IPS-18c (cell line): ENCODE data around the gene LARP4B.

Experiments
- H3K4me3 ChIP-seq: 2 replicates; pipeline ENCODE4 v1.7.0; 2013; ENCODE audit warnings: low read depth, mild to moderate bottlenecking, low read length, moderate library complexity; ENCODE audit not compliant: insufficient read depth
- H3K9me3 ChIP-seq: one replicate; pipeline ENCODE4 v1.6.1; 2013; ENCODE audit warnings: mild to moderate bottlenecking, low read length, moderate library complexity; ENCODE audit not compliant: control insufficient read depth, insufficient read depth

LARP4B gene

DNA sequence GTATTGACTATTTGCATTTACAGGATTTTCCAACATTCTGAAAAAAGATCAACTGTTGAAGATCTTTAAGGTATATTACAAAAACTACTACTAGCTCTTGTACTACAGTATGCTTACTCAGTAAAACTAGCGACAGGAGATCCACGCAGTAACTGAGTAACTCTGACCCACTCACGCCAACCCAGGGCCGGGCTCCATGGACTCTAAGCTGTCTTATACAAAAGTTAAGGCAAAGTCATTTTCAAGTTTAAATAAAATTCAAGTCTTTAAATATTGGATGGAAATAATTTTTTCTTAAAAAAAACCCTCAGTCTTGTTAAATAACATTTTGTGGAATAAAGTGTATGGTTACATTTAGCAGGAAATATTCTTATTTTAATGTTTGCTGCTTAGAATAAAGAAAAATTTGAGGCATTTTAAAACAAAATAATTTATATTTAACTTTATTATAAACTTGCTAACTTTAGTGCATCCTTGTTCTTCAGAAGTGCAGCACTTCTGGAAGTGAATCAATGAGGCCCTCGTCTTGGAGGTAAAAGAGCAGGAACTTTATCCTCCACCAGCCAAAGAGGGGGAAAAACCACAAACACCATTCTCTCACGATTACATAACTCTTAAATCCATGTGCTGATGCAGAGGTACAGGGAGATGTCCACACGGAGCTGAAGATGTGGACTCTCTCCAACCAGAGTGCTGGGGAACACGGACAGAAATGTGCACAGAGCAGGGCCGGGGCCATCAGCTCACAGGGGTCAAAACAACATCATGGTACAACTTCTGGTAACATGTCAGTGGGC is 119.9 kb downstream of the LARP4B start:
- peaks cover 3% of the 10 kb centered on the region for H3K9me3 ChIP-seq
- no peak overlapping the region for H3K4me3 ChIP-seq

DNA sequence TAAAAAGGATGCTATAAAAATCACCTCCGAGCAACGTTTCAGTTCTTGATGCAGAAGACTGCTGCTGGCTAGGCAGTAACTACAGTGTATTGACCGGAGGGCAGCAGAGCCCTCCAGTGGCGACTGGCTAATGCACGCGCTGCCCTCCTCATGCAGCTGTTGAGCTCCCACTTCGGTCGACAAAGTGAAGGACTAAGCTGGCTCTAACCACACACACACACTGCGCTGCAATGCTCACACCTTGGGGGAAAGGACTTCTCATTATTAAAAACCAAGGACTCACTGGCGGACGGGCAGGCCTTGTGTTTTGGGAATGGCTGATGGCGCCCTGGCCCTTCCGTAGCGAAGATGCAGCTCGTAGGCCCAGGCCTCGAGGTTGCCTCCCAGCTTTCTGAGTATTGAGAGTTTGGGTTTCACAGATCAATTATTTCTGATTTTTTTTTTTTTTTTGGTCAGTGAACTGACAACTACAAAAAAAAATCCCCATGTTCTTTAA is 121.1 kb downstream of the LARP4B start:
- H3K4me3 ChIP-seq: no peak overlapping the region
- peaks cover 3% of the 10 kb centered on the region for H3K9me3 ChIP-seq

DNA sequence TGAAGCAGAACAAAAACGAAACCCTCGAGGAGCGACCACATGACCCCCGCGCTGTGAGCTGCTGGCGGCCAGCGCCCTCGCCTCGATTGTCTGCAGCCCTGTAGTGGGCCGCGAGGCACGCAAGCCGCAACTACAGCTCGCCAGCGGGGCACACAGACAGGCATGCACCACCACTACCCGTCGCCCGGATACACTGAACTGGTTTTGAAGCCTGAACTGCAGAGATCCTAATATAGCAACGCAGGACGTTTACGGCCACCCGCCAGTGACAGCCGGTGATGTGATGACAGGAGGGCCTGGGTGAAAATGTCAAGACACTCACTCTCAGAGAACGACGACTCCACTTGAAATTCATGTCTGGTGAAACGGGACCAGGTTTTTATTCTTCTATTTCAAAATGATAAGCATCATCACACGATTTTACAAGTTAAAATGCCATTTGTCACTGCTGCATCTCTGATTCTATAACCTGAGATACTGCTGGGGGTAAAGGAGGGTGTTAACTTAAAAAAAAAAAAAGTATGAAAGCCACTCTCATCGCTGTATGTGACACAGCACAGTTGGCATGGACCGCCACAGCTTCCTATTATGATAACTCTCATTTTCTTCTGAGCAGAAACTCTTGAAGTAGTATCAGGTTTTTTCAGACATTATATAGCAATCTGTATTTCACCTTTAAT is 121.7 kb downstream of the LARP4B start:
- H3K4me3 ChIP-seq: no peak overlapping the region
- peaks cover 3% of the 10 kb centered on the region for H3K9me3 ChIP-seq

DNA sequence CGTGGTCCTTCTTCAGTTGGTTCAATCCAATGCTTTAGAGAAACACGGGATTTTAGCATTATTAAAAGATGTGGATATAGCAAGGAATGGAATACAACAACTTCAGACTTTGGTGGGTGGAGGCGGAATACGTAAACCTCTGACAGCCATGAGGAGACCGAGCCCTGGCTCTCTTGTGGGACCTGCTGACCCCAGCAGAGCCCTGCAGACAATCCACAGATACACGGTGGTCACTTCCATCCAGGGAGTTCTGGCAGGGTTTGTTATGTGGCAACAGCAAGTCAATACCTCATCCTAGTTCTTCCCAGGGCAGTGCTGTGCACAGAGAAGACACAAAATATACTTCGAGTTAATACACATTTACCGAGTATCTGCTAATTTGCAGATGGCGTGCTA is 123.5 kb downstream of the LARP4B start:
- H3K9me3 ChIP-seq: peaks cover 3% of the 10 kb centered on the region

DNA sequence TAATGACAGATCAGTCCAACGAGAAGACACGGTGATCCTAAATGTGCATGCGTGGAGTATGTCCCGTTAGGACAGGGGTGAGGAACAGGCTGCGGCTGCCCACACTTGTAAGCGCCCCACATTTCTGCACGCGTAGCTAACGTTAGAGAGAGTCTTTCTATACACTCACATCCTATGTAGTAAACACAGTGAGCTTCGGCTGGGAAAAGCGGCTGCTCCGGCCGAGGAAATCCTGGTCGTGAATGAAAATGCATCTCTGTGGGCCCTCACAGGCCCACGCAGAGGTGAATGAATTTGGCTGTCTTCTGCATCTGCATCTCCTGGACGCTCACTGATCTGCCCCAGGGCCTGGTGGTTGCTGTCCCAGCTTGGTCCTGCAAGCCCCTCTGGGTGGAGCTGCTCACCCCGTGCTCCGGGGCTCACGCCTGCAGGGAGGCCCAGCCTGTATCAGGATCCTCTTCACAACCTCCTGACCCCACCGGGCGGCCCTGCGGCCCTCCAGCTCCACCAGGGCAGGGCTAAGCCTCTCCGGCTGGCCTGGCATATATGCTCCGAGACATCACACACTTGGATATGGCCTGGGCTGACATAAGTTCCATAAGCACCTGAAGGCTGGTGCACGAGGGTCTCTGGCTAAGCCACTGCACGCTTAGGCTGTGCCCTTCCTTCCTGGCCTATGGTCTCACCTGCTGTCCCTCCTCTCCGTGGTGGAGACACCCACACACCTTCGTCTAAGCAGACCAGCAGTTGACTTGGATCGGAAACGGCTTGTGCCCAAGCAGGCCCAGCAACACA is 124.1 kb downstream of the LARP4B start:
- H3K4me3 ChIP-seq: no peak overlapping the region
- peaks cover 3% of the 10 kb centered on the region for H3K9me3 ChIP-seq

More for the DNA sequence above, 123.5 kb downstream of the LARP4B start:
- no peak overlapping the region for H3K4me3 ChIP-seq

DNA sequence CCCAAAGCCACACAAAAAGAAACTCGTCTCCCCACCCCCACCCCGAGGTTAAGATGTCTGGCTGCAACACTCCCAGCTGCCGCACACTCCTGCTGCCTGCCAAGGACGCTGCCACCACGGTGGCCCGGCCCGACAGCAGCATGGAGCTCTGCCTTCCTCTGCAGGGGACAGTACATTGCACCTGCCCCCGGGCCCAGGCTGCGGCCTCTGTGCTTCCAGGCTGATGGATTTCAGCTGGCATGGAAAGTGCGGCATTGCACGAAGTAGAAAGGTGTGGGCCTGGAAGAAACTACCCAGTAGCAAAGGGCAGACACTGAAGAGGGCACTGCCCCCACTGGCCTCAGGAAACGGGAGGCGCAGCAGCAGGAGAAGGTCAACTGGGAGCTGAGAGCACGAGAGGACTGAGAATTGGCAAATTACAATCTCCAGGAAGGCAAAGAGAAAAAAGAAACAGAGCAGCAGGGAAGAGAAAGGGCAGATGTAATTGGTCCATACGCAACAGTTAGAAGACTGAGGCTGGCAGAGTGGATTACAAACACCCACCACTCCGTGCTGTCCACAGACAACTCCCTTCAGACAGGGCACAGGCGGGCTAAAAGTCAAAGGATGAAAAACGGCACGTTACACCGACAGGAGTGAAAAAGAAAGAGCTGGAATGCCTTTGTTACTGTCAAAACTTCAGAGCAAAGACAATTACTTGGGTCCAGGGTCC is 124.9 kb downstream of the LARP4B start:
- H3K4me3 ChIP-seq: no peak overlapping the region
- H3K9me3 ChIP-seq: peaks cover 3% of the 10 kb centered on the region

DNA sequence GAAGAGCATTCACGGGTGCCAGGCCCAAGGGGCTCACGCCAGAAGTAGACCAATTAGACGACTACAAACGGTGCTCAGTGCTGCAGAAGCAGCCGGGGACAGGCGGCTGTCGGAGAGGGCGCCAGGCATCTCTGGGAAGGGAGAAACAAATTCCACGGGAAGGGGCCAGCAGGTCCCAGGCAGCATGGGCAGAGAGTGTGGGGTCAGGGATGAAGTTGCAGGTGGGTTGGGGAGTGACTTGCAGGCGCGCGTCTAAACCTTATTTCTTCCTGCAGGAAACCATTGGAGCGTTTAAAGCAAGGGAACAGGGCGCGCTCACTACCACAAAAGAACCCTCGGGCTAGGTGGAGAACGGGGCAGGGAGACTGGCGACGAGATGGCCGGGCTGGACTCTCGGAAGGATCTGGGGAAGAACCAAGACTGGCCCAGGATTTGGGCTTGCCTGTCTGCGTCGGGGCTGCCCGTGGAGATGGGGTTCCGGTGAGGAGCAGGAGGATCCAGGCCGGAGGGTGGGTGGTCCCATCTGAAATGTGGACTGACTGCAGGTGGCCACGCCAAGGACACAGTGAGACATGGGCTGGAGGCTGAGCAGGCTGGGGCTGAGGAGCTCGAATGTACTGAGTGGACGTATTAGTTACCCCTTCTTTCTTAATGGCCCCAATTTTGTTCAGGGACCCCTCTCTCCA is 125.7 kb downstream of the LARP4B start:
- H3K4me3 ChIP-seq: no peak overlapping the region
- peaks cover 3% of the 10 kb centered on the region for H3K9me3 ChIP-seq

DNA sequence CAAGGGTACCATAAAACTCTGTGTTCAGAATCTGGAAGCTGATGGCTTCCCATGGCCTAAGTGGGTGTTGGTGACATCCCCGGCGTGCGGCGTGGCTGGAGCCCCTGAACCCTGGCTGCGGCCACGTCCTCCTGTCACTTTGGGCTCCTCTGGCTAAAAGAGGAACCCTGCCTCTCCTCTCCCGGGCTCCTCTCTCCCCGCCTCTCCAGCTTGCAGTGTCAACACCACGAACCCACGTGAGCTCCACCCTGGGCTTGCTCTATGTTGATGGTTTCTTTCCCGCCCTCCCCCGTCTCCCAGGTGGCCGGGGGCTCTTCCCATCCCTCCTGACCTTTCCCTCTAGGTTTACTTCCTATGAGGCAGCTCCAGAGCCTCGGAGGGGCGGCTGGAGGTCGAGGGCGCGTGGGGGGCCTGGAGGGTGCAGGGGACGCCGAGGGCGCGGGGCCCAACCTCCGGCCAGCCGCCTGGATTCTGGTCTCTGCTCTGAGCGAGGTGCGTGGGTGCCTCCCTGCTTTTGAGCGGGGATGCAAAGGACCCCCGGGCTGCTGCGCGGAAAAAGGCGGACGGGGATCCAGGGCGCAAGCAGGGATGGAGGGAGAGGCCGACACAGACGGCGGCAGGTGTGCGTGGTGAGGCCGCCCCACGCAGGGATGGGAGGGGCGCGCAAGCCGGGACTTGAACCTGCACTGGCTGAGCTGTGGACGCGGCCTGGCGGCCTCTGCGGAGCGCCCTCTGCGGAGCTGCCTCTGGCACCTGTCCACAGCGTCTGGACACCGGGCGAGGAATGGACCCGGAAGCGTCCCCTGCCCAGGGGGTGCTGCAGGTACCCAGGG is 126.5 kb downstream of the LARP4B start:
- Histone ChIP-seq H3K9me3 (peaks cover 3% of the 10 kb centered on the region), H3K4me3 (no peak overlapping the region)

DNA sequence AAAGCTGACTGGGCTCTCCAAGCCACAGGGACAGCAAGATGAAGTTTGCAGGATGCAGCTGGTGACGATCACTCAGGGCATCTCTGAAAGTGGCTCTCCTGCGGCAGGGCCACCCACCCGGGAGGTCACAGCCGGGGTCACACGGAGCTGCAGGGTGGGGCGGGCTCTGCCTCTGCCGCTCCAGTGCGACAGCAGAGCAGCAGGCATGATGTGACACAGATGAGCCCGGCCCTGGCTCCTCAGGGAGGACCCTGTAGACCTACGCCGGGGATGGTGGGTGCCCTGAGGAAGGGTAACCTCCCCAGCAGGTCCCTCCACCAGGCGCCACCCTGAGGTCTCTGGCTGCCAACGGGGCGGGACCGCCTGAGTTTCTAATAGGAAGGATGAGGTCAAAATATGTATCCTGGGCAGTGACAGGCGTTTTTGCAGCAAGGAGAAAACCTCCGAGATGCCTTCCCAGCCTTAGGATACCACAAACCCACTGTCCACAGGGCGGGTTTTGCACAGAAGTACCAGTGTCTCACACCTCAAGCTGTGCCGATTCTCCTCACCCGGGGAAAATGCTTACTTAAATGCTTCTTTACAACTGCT is 127.2 kb downstream of the LARP4B start:
- H3K9me3 ChIP-seq: peaks cover 3% of the 10 kb centered on the region
- H3K4me3 ChIP-seq: no peak overlapping the region

DNA sequence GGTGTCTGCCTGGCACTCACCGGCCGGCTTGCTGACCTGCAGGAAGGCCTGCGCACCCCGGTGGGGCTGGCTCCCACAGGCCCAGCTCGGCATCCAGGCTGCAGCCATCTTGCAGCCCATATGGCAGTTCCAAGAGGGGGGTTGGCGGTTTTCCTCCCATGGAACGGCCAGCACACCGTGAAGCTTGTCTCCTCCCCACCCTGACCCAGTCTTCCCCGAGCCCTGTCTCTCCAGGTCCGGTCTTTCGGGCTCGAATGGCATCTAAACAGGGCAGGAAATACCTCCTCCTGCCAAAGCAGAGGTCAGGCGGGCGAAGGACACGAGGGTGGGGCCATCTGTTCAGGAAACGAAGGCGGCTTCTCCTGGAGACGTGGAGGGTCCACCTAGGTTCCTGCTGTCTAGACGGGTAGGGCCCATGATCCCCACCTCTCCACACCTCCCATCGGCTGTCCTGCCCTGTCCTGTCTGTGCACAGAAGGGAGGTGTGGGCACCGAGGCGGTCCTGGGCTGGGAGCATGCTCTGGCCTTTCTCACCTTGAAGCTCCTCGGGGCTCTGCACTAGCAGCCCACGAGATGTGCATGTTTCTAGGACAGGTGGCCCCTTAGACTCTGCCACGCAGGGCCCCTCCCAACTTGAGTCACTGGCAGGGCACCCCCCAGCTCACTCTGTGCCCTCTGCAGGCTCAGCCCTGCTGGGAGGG is 128.3 kb downstream of the LARP4B start:
- peaks cover 3% of the 10 kb centered on the region for H3K9me3 ChIP-seq
- H3K4me3 ChIP-seq: no peak overlapping the region

DNA sequence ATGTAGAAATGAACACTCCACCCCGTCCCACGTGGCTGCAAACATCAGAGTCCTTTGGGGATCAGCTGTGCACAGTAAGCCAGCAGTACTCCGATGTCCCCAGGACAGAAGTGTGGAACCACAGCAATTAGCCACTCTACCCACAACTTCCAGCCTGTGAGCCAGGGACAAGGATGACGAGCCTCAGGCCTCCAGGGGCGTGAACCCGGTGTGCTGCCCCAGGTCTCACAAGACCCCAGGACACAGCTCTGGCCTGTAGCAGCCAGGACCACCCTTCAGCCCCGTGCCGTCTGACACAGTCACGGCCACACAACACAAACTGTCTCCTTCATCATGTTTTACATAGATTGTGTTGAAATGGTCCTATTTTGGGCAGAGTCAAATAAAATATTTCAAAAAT is 129.0 kb downstream of the LARP4B start:
- Histone ChIP-seq H3K4me3 (no peak overlapping the region), H3K9me3 (peaks cover 3% of the 10 kb centered on the region)

DNA sequence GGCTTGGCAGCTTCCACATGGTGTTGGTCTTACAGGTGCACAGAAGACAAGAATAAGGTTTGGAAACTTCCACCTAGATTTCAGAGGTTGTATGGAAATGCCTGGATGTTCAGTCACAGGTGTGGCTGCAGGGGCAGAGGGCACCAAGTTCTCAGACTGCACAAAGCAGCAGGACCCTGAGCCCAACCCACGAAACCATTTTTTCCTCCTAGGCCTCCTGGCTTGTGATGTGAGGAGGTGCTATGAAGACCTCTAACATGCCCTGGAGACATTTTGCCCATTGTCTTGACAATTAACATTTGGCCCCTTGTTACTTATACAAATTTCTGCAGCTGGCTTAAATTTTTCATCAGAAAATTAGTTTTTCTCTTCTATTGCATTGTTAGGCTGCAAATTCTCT is 134.3 kb downstream of the LARP4B start:
- H3K4me3 ChIP-seq: no peak overlapping the region
- H3K9me3 ChIP-seq: peaks cover 6% of the 10 kb centered on the region

DNA sequence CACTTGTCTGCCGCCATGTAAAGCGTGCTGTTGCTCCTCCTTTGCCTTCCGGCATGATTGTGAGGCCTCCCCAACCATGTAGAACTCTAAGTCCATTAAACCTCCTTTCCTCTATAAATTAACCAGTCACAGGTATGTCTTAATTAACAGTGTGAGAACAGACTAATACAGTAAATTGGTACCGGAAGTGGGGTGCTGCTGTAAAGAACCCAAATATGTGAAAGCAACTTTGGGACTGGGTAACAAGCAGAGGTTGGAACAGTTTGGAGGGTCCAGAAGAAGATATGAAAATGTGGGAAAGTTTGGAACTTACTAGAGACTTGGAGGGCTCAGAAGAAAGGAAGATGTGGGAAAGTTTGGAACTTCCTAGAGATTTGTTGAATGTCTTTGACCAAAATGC is 135.3 kb downstream of the LARP4B start:
- H3K9me3 ChIP-seq: peaks cover 6% of the 10 kb centered on the region
- H3K4me3 ChIP-seq: no peak overlapping the region

DNA sequence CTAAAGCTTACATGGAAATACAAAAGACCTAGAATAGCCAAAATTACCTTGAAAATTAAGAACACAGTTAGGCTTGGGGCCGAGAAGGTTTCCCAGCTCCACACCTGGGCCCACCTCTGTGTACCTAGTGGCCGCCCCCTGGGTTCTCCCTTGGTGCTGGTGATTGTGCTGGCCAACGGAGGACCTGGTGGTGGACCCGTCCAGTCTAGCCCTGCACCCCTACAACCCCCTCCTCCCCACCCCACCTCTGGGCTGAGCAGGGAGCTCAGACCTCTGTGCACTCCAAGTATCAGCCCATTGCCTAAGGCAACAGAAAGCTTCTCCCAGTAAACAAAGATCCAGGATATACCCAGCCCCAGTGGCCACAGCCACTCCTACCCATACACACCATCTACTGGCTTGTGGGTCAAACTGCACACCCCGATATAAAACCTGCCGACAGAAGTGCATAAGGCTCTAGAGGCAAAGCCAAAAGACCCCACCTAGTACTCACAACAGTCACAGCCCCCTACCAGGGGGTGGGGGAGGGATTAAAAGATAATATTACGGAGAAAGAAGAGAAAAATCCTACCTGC is 137.0 kb downstream of the LARP4B start:
- Histone ChIP-seq H3K9me3 (peaks cover 6% of the 10 kb centered on the region), H3K4me3 (no peak overlapping the region)

DNA sequence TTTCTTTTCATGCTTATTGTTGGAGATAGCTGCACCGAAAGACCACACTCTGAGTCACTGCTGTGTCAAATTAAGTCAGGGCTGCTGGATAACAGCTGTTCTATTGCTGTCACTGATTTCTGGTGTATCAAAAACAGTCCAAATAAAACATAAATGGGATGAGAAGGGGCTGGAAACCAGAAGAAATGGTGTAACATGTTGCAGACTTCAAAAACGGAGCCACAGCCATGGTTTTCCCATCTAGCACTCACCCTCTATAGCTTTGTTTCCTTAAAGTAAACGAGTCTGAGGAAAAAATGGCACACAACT is 138.8 kb downstream of the LARP4B start:
- Histone ChIP-seq H3K9me3 (peaks cover 6% of the 10 kb centered on the region), H3K4me3 (no peak overlapping the region)
